Kidney (tissue), 14 donors: ENCODE measurements around the gene PBX3. TPM values are rescaled to one million over a fixed set of nuclear protein-coding genes. Genes with fewer than 3 reads are reported as not detected.

ENCODE experiments used
- DNase-seq, 5 donors: peaks; one replicate each; pipeline ENCODE4 v3.0.0-alpha.2; 2013 to 2020
- FAIRE-seq: peaks from 2 replicates; lab custom pipeline; 2012; peaks lifted over from hg19 to GRCh38; lab: Jason Lieb, UNC
- H3K27ac ChIP-seq, 2 donors: one replicate each; pipeline ENCODE4 v1.7.0; 2013; ENCODE audit warnings: low read depth in 2 of 2, low read length in 2 of 2, inconsistent platforms in 1 of 2
- H3K27me3 ChIP-seq: one replicate; pipeline ENCODE4 v1.7.1; 2013; ENCODE audit warnings: low read length, inconsistent platforms; ENCODE audit not compliant: control insufficient read depth, insufficient read depth
- H3K36me3 ChIP-seq, 3 donors: one replicate each; pipeline versions ENCODE4 v1.7.0 to v1.7.1; 2013; ENCODE audit warnings: low read length in 3 of 3, control low read depth in 1 of 3, inconsistent platforms in 1 of 3; ENCODE audit not compliant: insufficient read depth in 3 of 3, control insufficient read depth in 2 of 3
- H3K4me1 ChIP-seq, 3 donors: one replicate each; pipeline versions ENCODE4 v1.7.0 to v1.7.1; 2013; ENCODE audit warnings: low read length in 3 of 3, inconsistent platforms in 1 of 3, low read depth in 1 of 3; ENCODE audit not compliant: control insufficient read depth in 2 of 3, insufficient read depth in 2 of 3
- H3K4me3 ChIP-seq, 3 donors: one replicate each; pipeline versions ENCODE4 v1.7.0 to v1.8.1; 2013; ENCODE audit warnings: low read length in 3 of 3, control low read depth in 1 of 3, inconsistent platforms in 1 of 3
- H3K9ac ChIP-seq, 3 donors: one replicate each; pipeline versions ENCODE4 v1.7.0 to v1.7.1; 2013; ENCODE audit warnings: low read length in 3 of 3, control low read depth in 1 of 3, inconsistent platforms in 1 of 3
- H3K9me3 ChIP-seq, 3 donors: one replicate each; pipeline versions ENCODE4 v1.7.0 to v1.7.1; 2013; ENCODE audit warnings: low read length in 3 of 3, control low read depth in 1 of 3, inconsistent platforms in 1 of 3; ENCODE audit not compliant: control insufficient read depth in 2 of 3, insufficient read depth in 1 of 3
- CTCF ChIP-seq: IDR thresholded peaks from 3 replicates; pipeline ENCODE4 v1.5.1; 2012; ENCODE audit warnings: mild to moderate bottlenecking, moderate library complexity, borderline replicate concordance; ENCODE audit not compliant: insufficient read depth; ENCODE audit errors: extremely low read depth
- intact Hi-C: fragments of 100-400 bp; cut with DNase I; formaldehyde crosslinking; loops from one replicate; pipeline ENCODE4 v1.11.1; 2022
- polyA plus RNA-seq: library from polyadenylated mRNA; stranded (reverse); fragments of 350-450 nt; fragmentation: Illumina TruSeq; extraction: RNeasy Lipid Tissue Mini Kit (QIAGEN cat#74804); gene quantifications from one replicate; pipeline ENCODE4 v1.2.3, GENCODE V29; 2014; ENCODE audit warnings: low read depth, low replicate concordance; ENCODE audit not compliant: insufficient read depth
- total RNA-seq: library from RNA; stranded (reverse); fragmentation: NEBNext Ultra II Directional; extraction: Animal tissue kit (Norgen Biotek cat#: 25700); gene quantifications from one replicate; pipeline ENCODE4 v1.2.1, GENCODE V29; 2021
- donor health status: control.
- donor health status: control.
- donor health status: control.
- donor health status: control.
- donor health status: control.
- donor health status: DM: yes; HTN: yes; CAD: no.
- donor health status: Normal renal cell carcinoma (clear cell type).

The PBX3 gene
- total and polyA plus RNA-seq, 2 donors from 2014 or later = 10.2 to 23.6 TPM

DNA sequence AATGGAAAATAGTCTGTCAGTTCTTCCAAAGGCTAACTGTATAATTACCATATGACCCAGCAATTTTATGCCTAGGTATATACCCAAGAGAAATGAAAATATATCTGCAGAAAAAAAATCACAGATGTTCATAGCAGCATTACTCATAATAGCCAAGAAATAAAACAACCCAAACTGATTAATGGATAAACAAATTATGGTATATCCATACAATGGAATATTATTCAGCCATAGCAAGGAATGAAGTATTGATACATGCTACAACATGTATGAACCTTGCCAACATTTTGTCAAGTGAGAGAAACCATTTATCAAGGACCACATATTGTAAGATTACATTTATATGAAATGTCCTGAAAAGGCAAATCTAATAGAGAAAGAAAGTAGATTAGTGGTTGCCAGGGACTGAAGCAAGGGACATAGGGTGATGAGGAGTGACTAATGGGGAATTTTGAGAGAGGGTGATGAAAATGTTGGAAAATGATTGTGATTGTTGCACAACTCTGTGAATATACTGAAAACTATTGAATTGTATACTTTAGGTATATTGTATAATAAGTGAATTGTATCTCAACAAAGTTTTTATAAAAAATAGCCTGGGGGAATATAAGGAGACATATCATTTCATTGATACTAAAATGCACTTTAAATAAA lies 114.4 kb downstream of the PBX3 start:
- no peaks in the 10 kb centered on the region for H3K9me3 ChIP-seq
- H3K9ac ChIP-seq = no peak overlapping the region
- intact Hi-C loops = no loop called here
- no peaks in the 10 kb centered on the region for H3K36me3 ChIP-seq
- FAIRE-seq (no peak), DNase-seq (no peak)
- no peak overlapping the region for H3K4me3 ChIP-seq
- H3K27ac ChIP-seq = no peak overlapping the region
- TF ChIP-seq CTCF = no peak
- H3K4me1 ChIP-seq = no peaks in the 10 kb centered on the region
- H3K27me3 ChIP-seq = no peaks in the 10 kb centered on the region

GRCh38 chr9:125863923-125864322 lies 116.8 kb downstream of the PBX3 start:
- TF ChIP-seq CTCF = no peak
- H3K27me3 ChIP-seq = no peaks in the 10 kb centered on the region
- FAIRE-seq (no peak), DNase-seq (no peak)
- no peak overlapping the region for H3K27ac ChIP-seq
- H3K4me3 ChIP-seq = no peak overlapping the region
- H3K9me3 ChIP-seq = no peaks in the 10 kb centered on the region
- H3K36me3 ChIP-seq = no peaks in the 10 kb centered on the region
- H3K9ac ChIP-seq = no peak overlapping the region
- intact Hi-C loops = no loop called here
- no peaks in the 10 kb centered on the region for H3K4me1 ChIP-seq

- TF ChIP-seq CTCF = no peak
- Histone ChIP-seq H3K36me3 (no peaks in the 10 kb centered on the region), H3K4me3 (no peak overlapping the region), H3K9ac (no peak overlapping the region), H3K9me3 (no peaks in the 10 kb centered on the region), H3K27me3 (no peaks in the 10 kb centered on the region), H3K27ac (no peak overlapping the region), H3K4me1 (no peaks in the 10 kb centered on the region)
- DNase-seq (peak in 1 of 5 donors; percentile 36), FAIRE-seq (no peak)
- intact Hi-C loops = no loop called here
These were observed 120.7 kb downstream of the PBX3 start for GRCh38 chr9:125867751-125868415.
